HG03108 (cell line): ENCODE data around the gene PES1.
"Not testable (repeated sequence)": the region's sequence is repeated elsewhere in the genome, so short reads cannot be mapped to it uniquely, and the experiment has no call there.

ENCODE experiments used
- ATAC-seq: cut with Tn5 transposase; IDR thresholded peaks from one replicate; pipeline ENCODE4 v1.9.1; 2021; ENCODE audit warnings: moderate library complexity; ENCODE audit not compliant: unreplicated experiment

The PES1 gene

GRCh38 chr22:30609260-30610185, 17.8 kb upstream of the PES1 start:
- peak; percentile 37 for ATAC-seq

- no peak for ATAC-seq
Observed at GRCh38 chr22:30607939-30608338, 16.2 kb upstream of the PES1 start.

GRCh38 chr22:30607300-30607930, 15.7 kb upstream of the PES1 start:
- ATAC-seq = no peak

- no peak for ATAC-seq
Observed at GRCh38 chr22:30606455-30607299, 15.0 kb upstream of the PES1 start, which contains the start of gene TCN2. Gene TCN2 (plus strand): TSS chr22:30607174. CDS start chr22:30607332, 158 bp downstream.

- ATAC-seq = no peak
Observed at GRCh38 chr22:30605449-30606110, 13.9 kb upstream of the PES1 start.

GRCh38 chr22:30604723-30605122, 13.0 kb upstream of the PES1 start:
- no peak for ATAC-seq

GRCh38 chr22:30603801-30604200, 12.1 kb upstream of the PES1 start:
- ATAC-seq = no peak

- ATAC-seq = no peak
Observed at GRCh38 chr22:30602049-30602448, 10.3 kb upstream of the PES1 start.

- ATAC-seq = no peak
Observed at GRCh38 chr22:30601464-30601863, 9.8 kb upstream of the PES1 start.

- ATAC-seq = no peak
Observed at GRCh38 chr22:30600921-30601320, 9.2 kb upstream of the PES1 start.

- ATAC-seq = no peak
Observed at GRCh38 chr22:30598986-30599385, 7.3 kb upstream of the PES1 start.

GRCh38 chr22:30596886-30597285, 5.2 kb upstream of the PES1 start:
- no peak for ATAC-seq

GRCh38 chr22:30596199-30596598, 4.5 kb upstream of the PES1 start:
- ATAC-seq = no peak

- not testable (repeated sequence) for ATAC-seq
Observed at GRCh38 chr22:30592360-30592713, 627 bp upstream of the PES1 start.

- ATAC-seq = no peak
Observed at GRCh38 chr22:30591191-30591587, 521 bp downstream of the PES1 start.

GRCh38 chr22:30586414-30586813, 5.3 kb downstream of the PES1 start:
- ATAC-seq = no peak

- no peak for ATAC-seq
Observed at GRCh38 chr22:30584441-30584840, 7.3 kb downstream of the PES1 start.

- no peak for ATAC-seq
Observed at GRCh38 chr22:30582788-30583545, 8.7 kb downstream of the PES1 start.

GRCh38 chr22:30582051-30582450, 9.7 kb downstream of the PES1 start:
- ATAC-seq = no peak

- ATAC-seq = no peak
Observed at GRCh38 chr22:30580896-30581295, 10.8 kb downstream of the PES1 start.
